Measurements from ENCODE around the gene COL11A1. TPM values are rescaled to one million over a fixed set of nuclear protein-coding genes. Genes with fewer than 3 reads are reported as not detected.

Gene COL11A1
- polyA plus RNA-seq, 1 donor from 2014 or later = not detected

DNA sequence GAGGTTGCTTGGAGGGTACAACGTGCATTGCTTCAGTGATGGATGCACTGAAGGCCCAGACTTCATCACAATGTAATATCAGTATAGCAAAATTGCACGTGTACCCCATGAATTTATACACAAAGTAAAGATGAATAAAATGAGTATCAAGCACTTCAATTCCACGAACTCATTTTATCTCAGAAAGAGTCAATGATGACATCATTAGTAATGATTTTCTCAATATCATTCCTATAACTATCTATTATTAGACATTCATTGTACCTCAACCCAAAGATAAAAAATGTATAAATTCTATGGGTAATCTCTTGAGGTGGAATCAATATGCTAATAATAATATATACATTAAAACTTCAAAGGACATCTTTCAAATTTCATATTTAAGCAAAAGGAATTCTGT, 208.4 kb downstream of the COL11A1 start:
- Mint-ChIP-seq H3K27ac (no peak overlapping the region), H3K27me3 (no peaks in the 10 kb centered on the region), H3K9me3 (peaks cover 0 to 4% (median 2%) of the 10 kb centered on the region in 3 donors), H3K4me1 (no peaks in the 10 kb centered on the region), H3K4me3 (no peak overlapping the region), H3K36me3 (no peaks in the 10 kb centered on the region)

DNA sequence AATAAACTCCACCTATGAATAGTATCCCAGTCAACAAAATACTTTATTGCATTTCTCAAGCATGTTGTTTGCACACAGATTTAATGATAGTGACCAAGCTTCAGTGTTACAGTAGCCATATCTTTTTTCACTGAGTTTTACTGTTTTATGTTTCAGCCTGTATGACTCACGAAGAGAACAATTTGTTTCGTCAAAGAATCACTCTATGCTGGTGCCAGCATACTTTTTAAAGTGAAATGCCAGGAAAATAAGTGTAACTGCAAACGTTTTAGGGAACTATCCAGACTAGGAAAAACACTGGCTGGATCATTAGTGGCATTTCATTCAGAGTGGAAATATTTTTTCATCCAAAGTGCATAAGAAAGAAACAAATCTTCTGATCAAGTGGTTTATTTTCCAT, 210.8 kb downstream of the COL11A1 start:
- no peak overlapping the region for H3K4me3 Mint-ChIP-seq
- no peaks in the 10 kb centered on the region for H3K36me3 Mint-ChIP-seq
- H3K4me1 Mint-ChIP-seq = no peaks in the 10 kb centered on the region
- H3K27me3 Mint-ChIP-seq = no peaks in the 10 kb centered on the region
- H3K27ac Mint-ChIP-seq = no peak overlapping the region
- H3K9me3 Mint-ChIP-seq = peaks cover 0 to 4% (median 2%) of the 10 kb centered on the region in 3 donors

DNA sequence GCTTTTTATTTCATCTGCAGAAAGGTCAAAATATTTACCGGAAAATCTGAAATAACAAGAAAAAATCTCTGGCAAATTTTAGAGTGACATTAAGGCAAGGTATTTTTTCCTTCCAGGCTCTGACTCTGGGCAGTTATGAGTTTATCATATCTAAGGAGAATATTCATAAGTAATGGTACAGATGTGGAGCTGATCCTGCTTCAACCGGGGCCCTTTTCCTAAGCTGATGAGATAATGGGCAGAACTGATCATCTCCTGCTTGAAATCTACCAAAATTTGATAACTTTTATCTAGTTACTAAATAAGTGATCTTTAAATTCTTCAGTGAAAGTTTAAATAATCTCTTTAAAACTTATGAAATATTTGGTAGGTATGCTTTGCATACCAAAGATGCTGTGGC, 211.6 kb downstream of the COL11A1 start:
- Mint-ChIP-seq H3K4me3 (no peak overlapping the region), H3K36me3 (no peaks in the 10 kb centered on the region)

DNA sequence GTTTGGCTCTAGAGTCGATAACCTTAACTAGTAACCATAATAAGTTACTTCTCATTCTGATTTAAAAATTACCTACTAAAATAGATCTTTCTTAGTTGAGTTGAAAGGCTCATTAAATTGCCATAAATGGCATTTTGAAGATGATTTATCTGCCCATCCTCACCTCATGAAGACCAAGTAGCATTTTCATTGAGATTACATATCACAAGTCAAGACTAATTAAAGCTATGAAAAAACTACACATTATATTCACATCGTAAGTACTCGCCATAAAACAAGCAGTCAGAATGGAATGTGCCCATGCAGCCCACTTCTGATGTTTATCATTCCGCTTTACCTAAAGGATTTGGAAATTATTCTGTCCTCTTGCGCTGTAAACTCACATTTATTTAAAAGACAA, 212.0 kb downstream of the COL11A1 start:
- Mint-ChIP-seq H3K27me3 (no peaks in the 10 kb centered on the region), H3K27ac (no peak overlapping the region), H3K9me3 (peaks cover 0 to 4% (median 1%) of the 10 kb centered on the region in 3 donors), H3K4me1 (no peaks in the 10 kb centered on the region), H3K36me3 (no peaks in the 10 kb centered on the region), H3K4me3 (no peak overlapping the region)

More for the DNA sequence above, 211.6 kb downstream of the COL11A1 start:
- Mint-ChIP-seq H3K4me1 (no peaks in the 10 kb centered on the region), H3K27ac (no peak overlapping the region), H3K27me3 (no peaks in the 10 kb centered on the region), H3K9me3 (peaks cover 0 to 4% (median 2%) of the 10 kb centered on the region in 3 donors)

DNA sequence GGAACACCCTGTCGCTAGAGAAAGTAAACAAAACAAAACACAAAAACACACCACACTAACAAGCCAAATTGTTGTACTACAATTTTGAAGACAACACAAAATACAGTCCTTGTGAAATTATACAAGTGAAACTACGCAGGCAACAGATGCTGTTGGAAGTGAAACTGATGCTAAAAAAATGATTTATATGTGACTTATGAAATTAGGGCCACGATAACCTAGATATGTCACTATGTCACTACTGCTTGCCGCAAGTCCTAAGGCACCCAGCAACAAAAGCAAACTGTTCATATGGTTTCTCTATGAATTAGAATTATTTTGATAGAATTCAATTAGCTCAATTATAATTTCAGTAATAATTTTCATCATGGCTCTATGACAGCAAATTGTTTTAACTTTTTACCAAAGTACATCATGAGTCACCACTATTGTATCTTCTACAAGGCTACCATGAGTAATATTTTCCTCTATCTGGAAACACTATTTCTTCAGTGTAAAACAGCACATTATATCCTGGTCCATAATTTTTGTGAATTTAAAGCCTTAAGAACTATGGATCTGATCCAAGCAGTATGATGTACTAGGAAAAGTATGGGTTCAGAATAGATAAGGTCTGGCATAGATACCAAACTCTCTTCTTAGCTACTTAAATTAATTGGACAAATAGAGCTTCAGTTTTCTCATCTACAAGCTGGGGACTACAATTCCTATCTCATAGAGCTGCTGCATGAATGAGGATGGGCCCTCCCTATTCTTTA, 216.3 kb downstream of the COL11A1 start:
- no peaks in the 10 kb centered on the region for H3K4me1 Mint-ChIP-seq
- H3K27ac Mint-ChIP-seq = no peak overlapping the region
- no peaks in the 10 kb centered on the region for H3K36me3 Mint-ChIP-seq
- no peak overlapping the region for H3K4me3 Mint-ChIP-seq
- H3K9me3 Mint-ChIP-seq = peaks cover 0 to 4% (median 0%) of the 10 kb centered on the region in 3 donors
- H3K27me3 Mint-ChIP-seq = no peaks in the 10 kb centered on the region

DNA sequence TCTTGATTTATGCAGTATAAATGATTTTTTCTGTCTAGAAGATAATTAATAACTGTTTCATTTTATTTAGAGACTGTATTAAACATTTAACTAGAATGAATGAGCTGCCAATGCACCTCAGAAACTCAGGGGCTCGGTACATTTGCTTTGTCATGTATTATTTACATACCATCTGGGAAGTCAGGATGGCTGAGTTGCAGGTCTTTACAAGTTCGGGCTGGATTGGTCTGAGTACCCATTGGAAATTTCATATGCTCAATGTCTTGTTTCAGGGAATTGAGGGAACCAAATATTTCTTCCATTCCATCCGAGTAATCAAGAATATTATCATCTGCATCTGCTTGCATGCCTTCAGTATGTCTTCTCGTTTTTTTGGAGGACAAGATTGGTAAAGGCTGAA, 221.7 kb downstream of the COL11A1 start:
- peaks cover 0 to 6% (median 0%) of the 10 kb centered on the region in 3 donors for H3K9me3 Mint-ChIP-seq
- H3K4me1 Mint-ChIP-seq = no peaks in the 10 kb centered on the region
- H3K4me3 Mint-ChIP-seq = no peak overlapping the region
- H3K27ac Mint-ChIP-seq = no peak overlapping the region
- H3K27me3 Mint-ChIP-seq = no peaks in the 10 kb centered on the region
- H3K36me3 Mint-ChIP-seq = no peaks in the 10 kb centered on the region

DNA sequence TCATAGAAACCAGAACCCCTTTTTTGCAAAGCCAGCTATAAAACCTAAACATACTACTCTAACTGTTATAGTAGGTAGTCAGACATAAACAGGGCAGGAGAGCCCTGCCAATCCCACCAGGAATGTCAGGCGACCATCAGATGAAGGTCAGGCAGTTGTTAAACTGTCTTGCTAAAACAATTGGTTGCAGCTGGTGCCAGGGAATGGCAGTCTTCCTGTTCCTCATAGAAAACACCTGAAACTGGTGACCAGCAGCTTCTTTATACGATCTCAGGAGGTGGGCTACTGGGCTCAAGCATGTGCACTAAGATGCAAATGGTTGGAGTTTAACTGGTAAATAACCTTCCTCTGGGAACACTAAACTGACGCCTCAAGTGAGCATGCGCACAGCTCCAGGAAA, 224.1 kb downstream of the COL11A1 start:
- no peaks in the 10 kb centered on the region for H3K27me3 Mint-ChIP-seq
- no peaks in the 10 kb centered on the region for H3K4me1 Mint-ChIP-seq
- no peaks in the 10 kb centered on the region for H3K36me3 Mint-ChIP-seq
- H3K27ac Mint-ChIP-seq = no peak overlapping the region
- peaks cover 0 to 6% (median 0%) of the 10 kb centered on the region in 3 donors for H3K9me3 Mint-ChIP-seq
- H3K4me3 Mint-ChIP-seq = no peak overlapping the region

DNA sequence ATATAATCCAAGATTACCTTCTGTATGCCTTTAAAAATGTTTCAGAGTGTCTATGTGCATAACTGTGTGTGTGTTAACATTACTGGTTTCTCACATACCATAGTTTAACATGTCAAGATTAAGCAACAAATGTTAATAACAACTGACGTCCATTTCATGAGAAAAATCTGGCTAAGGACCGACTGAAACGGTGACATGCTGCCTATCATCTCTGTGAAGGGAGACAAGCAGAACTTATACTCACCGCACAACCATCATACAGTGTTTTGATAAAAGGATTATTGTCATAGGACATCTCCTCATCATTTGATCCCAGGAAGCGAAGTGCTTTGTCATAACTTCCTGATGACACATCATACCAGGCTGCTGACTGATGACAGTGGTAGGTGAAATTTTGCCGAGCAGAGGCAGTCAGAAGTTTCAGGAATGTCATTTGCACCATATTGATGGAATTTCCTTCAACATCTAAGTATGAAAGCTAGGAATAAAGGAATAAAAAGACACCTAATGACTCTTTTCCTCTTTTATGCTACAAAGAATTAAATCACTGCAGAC, 228.8 kb downstream of the COL11A1 start:
- no peak overlapping the region for H3K4me3 Mint-ChIP-seq
- H3K27me3 Mint-ChIP-seq = no peaks in the 10 kb centered on the region
- H3K36me3 Mint-ChIP-seq = no peaks in the 10 kb centered on the region
- H3K27ac Mint-ChIP-seq = no peak overlapping the region
- H3K4me1 Mint-ChIP-seq = no peaks in the 10 kb centered on the region
- peaks cover 0 to 3% (median 0%) of the 10 kb centered on the region in 3 donors for H3K9me3 Mint-ChIP-seq

DNA sequence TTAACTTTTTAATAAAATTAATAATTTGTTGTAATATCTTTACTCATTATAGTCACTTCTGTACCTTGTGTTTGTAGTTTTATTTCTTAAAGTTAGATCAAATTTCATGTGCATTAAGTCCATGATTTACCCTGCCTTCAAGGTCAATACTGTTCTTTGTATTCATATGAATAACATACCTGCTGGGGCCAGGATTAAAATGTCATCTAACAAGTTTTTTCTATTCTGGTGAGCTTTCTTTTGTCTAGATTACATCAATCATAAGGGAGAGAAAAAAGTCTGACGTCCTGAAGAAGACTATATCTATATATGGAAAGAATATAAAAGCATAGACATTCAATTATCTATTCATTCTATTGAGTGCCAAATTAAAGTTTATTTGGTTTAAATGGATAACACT, 232.6 kb downstream of the COL11A1 start:
- Mint-ChIP-seq H3K4me3 (no peak overlapping the region), H3K9me3 (peaks cover 2 to 3% (median 2%) of the 10 kb centered on the region in 3 donors), H3K4me1 (no peaks in the 10 kb centered on the region), H3K27ac (no peak overlapping the region), H3K36me3 (no peaks in the 10 kb centered on the region), H3K27me3 (no peaks in the 10 kb centered on the region)

DNA sequence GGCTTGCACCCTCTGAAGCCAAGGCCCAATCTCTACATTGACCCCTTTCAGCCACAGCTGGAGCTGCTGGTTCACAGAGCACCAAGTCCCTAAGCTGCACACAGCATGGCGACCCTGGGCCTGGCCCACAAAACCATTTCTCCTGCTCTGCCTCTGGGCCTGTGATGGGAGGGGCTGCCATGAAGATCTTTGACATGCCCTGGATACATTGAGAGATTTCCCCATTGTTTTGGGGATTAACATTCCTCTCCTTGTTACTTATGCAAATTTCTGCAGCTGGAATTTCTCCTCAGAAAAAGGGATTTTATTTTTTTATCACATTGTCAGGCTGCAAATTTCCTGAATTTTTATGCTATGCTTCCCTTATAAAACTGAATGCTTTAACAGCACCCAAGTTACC, 235.8 kb downstream of the COL11A1 start:
- H3K36me3 Mint-ChIP-seq = no peaks in the 10 kb centered on the region
- H3K27me3 Mint-ChIP-seq = no peaks in the 10 kb centered on the region
- no peaks in the 10 kb centered on the region for H3K4me1 Mint-ChIP-seq
- no peak overlapping the region for H3K27ac Mint-ChIP-seq
- peaks cover 2 to 11% (median 3%) of the 10 kb centered on the region in 3 donors for H3K9me3 Mint-ChIP-seq
- H3K4me3 Mint-ChIP-seq = no peak overlapping the region

DNA sequence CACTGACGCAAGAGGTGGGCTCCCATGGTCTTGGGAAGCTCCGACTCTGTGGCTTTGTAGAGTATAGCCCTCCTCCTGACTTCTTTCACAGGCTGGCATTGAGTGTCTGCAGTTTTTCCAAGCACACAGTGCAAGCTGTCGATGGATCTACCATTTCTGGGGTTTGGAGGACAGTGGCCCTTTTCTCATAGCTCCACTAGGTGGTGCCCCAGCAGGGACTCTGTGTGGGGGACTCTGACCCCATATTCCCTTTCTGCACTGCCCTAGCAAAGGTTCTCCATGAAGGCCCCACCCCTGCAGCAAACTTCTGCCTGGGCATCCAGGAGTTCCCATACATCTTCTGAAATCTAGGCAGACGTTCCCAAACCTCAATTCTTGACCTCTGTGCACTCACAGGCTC, 236.2 kb downstream of the COL11A1 start:
- Mint-ChIP-seq H3K4me1 (no peaks in the 10 kb centered on the region), H3K27me3 (no peaks in the 10 kb centered on the region), H3K36me3 (no peaks in the 10 kb centered on the region), H3K4me3 (no peak overlapping the region), H3K9me3 (peaks cover 2 to 11% (median 6%) of the 10 kb centered on the region in 3 donors), H3K27ac (no peak overlapping the region)

DNA sequence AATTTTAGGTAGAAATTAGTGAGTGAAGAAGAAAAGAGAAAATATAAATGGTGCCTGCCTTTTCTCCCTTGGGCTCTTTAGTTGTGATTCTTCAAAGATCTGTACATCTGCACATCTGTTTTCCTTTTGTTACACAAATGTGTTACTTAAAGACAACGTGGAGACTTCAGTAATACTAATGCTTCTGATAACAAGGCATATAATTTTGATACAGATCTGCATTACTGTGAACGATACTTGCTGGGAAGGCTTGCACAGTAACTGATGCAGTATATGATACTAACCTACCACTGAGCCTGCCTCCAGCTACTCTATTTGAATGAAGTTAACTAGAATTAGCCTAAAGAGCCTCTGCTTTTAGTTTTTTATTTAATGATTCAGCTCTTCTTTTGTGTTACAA, 244.6 kb downstream of the COL11A1 start:
- peaks cover 3 to 8% (median 4%) of the 10 kb centered on the region in 3 donors for H3K9me3 Mint-ChIP-seq

DNA sequence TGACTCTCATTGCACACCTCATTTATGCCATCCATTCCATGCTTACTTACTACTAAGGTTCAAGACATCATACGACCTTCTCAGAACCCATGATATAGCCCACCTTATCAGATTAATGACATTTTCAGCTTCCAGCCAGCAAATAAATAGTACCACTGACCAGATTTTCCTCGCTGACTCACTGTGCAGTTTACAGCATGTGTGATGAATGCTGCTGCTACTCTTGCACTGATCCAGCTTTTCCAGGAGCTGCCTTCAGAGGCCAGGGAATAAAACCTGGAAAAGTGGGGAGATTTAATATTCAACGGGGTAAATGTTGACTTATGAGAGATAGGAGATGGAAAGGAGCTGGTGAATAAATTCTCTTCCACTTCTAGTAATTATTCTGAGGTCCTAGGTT, 247.1 kb downstream of the COL11A1 start:
- Mint-ChIP-seq H3K4me1 (no peaks in the 10 kb centered on the region), H3K27me3 (no peaks in the 10 kb centered on the region), H3K36me3 (no peaks in the 10 kb centered on the region), H3K27ac (no peak overlapping the region), H3K4me3 (no peak overlapping the region), H3K9me3 (peaks cover 1 to 11% (median 8%) of the 10 kb centered on the region in 3 donors)

More for the DNA sequence above, 244.6 kb downstream of the COL11A1 start:
- no peaks in the 10 kb centered on the region for H3K36me3 Mint-ChIP-seq
- no peak overlapping the region for H3K27ac Mint-ChIP-seq
- H3K27me3 Mint-ChIP-seq = no peaks in the 10 kb centered on the region
- no peak overlapping the region for H3K4me3 Mint-ChIP-seq
- no peaks in the 10 kb centered on the region for H3K4me1 Mint-ChIP-seq

DNA sequence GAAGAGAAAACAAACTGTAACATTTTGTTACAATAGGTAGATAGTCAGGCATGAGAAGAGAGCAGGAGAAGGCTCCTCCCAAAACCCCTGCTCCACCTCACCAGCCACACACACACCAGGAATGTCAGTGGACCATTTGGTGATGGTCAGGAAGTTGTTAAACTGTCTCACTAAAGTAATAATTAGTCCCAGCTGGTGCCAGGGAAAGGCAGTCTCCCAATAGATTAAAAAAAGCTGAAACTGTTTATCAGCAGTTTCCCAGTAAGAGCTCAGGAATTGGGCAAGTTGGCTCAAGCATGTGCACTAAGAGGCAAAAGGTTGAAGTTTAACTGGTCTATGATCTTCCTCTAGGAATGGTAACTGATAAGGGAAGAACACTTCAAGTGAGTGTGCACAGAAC, 249.6 kb downstream of the COL11A1 start:
- Mint-ChIP-seq H3K4me3 (no peak overlapping the region), H3K27me3 (no peaks in the 10 kb centered on the region), H3K9me3 (peaks cover 1 to 13% (median 11%) of the 10 kb centered on the region in 3 donors), H3K36me3 (no peaks in the 10 kb centered on the region), H3K4me1 (no peaks in the 10 kb centered on the region), H3K27ac (no peak overlapping the region)

DNA sequence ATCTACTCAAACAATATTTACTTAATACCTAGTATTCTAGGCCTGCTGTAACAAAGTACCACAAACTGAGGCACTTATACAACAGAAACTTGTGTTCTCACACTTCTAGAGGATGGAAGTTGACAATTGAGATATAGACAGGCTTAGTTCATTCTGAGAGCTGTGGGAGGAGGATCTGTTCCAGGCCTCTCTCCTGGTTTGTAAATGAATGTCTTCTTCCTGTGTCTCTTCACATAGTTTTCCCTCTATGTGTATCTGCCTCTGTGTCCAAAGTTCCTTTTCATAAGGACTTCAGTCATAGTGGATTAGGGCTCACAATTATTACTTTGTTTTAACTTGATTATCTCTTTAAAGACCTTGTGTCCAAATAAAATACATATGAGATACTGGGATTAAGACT, 251.1 kb downstream of the COL11A1 start:
- H3K4me1 Mint-ChIP-seq = no peaks in the 10 kb centered on the region
- H3K36me3 Mint-ChIP-seq = no peaks in the 10 kb centered on the region
- no peak overlapping the region for H3K27ac Mint-ChIP-seq
- no peak overlapping the region for H3K4me3 Mint-ChIP-seq
- peaks cover 1 to 13% (median 11%) of the 10 kb centered on the region in 3 donors for H3K9me3 Mint-ChIP-seq
- H3K27me3 Mint-ChIP-seq = no peaks in the 10 kb centered on the region

DNA sequence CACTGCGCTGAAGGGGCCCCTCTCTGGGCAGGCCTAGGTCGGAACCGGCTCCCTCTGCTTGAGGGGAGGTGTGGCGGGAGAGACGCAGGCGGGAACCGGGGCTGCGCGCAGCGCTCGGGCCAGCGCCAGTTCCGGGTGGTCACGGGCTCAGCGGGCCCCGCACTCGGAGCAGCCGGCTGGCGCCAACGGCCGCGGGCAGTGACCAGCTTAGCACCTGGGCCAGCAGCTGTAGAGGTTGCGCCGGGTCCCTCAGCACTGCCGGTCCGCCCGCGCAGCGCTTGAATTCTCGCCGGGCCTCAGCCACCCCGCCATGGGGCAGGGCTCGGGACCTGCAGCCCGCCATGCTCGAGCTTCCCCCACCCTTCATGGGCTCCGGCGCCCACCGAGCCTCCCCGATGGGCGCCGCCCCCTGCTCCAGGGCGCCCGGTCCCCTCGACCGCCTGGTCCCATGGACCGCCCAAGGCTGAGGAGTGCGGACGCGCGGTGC, 254.6 kb downstream of the COL11A1 start:
- no peaks in the 10 kb centered on the region for H3K4me1 Mint-ChIP-seq
- H3K36me3 Mint-ChIP-seq = no peaks in the 10 kb centered on the region
- H3K9me3 Mint-ChIP-seq = peaks cover 0 to 8% (median 4%) of the 10 kb centered on the region in 3 donors
- H3K4me3 Mint-ChIP-seq = no peak overlapping the region
- H3K27me3 Mint-ChIP-seq = no peaks in the 10 kb centered on the region
- H3K27ac Mint-ChIP-seq = no peak overlapping the region
